Neural cell (in vitro differentiated cells): ENCODE measurements around the gene ARHGEF1. TPM values are rescaled to one million over a fixed set of nuclear protein-coding genes. Genes with fewer than 3 reads are reported as not detected.

Experiments
- H2AFZ ChIP-seq: fragments of 200-600, 300-800 bp; sonication (generic), shearing (Covaris generic); 2 replicates; pipeline ENCODE4 v1.6.0; 2014; ENCODE audit warnings: low read depth, mild to moderate bottlenecking, antibody characterized with exemption, low read length, moderate library complexity
- H3F3A ChIP-seq: fragments of 200-600 bp; shearing (Covaris generic); 2 replicates; pipeline ENCODE4 v1.6.1; 2016; ENCODE audit warnings: mild to moderate bottlenecking, moderate library complexity, mixed read lengths, antibody characterized with exemption, low read length; ENCODE audit not compliant: insufficient read depth, poor library complexity, severe bottlenecking
- H3K27ac ChIP-seq: fragments of 200-600, 300-800 bp; sonication (generic), shearing (Covaris generic); 2 replicates; pipeline ENCODE4 v1.5.1; 2014; ENCODE audit warnings: mild to moderate bottlenecking, low read length, moderate library complexity
- H3K27me3 ChIP-seq: fragments of 300-800, 200-600 bp; sonication (generic), shearing (Covaris generic); 2 replicates; pipeline ENCODE4 v1.6.0; 2014; ENCODE audit warnings: mild to moderate bottlenecking, low read depth, low read length, moderate library complexity; ENCODE audit not compliant: insufficient read depth
- H3K36me3 ChIP-seq: fragments of 300-800, 200-600 bp; sonication (generic), shearing (Covaris generic); 2 replicates; pipeline ENCODE4 v1.5.1; 2014; ENCODE audit warnings: mild to moderate bottlenecking, antibody characterized with exemption, low read length, moderate library complexity; ENCODE audit not compliant: insufficient read depth
- H3K4me2 ChIP-seq: fragments of 300-800, 200-600 bp; sonication (generic), shearing (Covaris generic); 2 replicates; pipeline ENCODE4 v1.6.0; 2014; ENCODE audit warnings: mild to moderate bottlenecking, low read length
- H3K4me3 ChIP-seq: fragments of 300-800, 200-600 bp; sonication (generic), shearing (Covaris generic); 2 replicates; pipeline ENCODE4 v1.5.1; 2014; ENCODE audit warnings: mild to moderate bottlenecking, low read length, moderate library complexity
- H3K79me2 ChIP-seq: fragments of 200-600 bp; shearing (Covaris generic); replicated peaks from 2 replicates; pipeline ENCODE4 v1.6.0; 2014; ENCODE audit warnings: mild to moderate bottlenecking, low read length, moderate library complexity; ENCODE audit not compliant: insufficient read depth
- H3K9ac ChIP-seq: fragments of 300-800, 200-600 bp; sonication (generic), shearing (Covaris generic); 2 replicates; pipeline ENCODE4 v1.6.1; 2016; ENCODE audit warnings: mild to moderate bottlenecking, low read length, mixed read lengths
- H3K9me2 ChIP-seq: fragments of 200-600 bp; shearing (Covaris generic); 2 replicates; pipeline ENCODE4 v1.6.1; 2016; ENCODE audit warnings: mild to moderate bottlenecking, low read length, mixed read lengths; ENCODE audit not compliant: insufficient read depth
- H3K9me3 ChIP-seq: fragments of 200-600, 300-800 bp; sonication (generic), shearing (Covaris generic); 2 replicates; pipeline ENCODE4 v1.6.1; 2016; ENCODE audit warnings: mild to moderate bottlenecking, mixed run types, low read length, moderate library complexity, mixed read lengths
- H4K20me1 ChIP-seq: fragments of 200-600 bp; shearing (Covaris generic); 2 replicates; pipeline ENCODE4 v1.6.1; 2016; ENCODE audit warnings: mild to moderate bottlenecking, mixed run types; ENCODE audit not compliant: insufficient read depth
- CTCF ChIP-seq: fragments of 450-650 bp; IDR thresholded peaks from 2 replicates; pipeline ENCODE4 v1.5.1; 2014; ENCODE audit warnings: antibody characterized with exemption, mild to moderate bottlenecking, moderate library complexity; ENCODE audit not compliant: poor library complexity, severe bottlenecking
- EP300 ChIP-seq: fragments of 450-650 bp; conservative IDR thresholded peaks from 2 replicates; pipeline ENCODE4 v1.6.1; 2014; ENCODE audit warnings: antibody characterized with exemption, mild to moderate bottlenecking, moderate library complexity; ENCODE audit not compliant: poor library complexity, severe bottlenecking
- EZH2 ChIP-seq: fragments of 200-600, 300-800 bp; shearing (Covaris generic), sonication (generic); IDR thresholded peaks from 2 replicates; pipeline ENCODE4 v1.6.1; 2014; ENCODE audit warnings: antibody characterized with exemption, low read length, borderline replicate concordance, mild to moderate bottlenecking; ENCODE audit not compliant: insufficient read depth, poor library complexity, severe bottlenecking
- MXI1 ChIP-seq: fragments of 450-650 bp; conservative IDR thresholded peaks from 2 replicates; pipeline ENCODE4 v1.6.1; 2014; ENCODE audit warnings: antibody characterized with exemption, mild to moderate bottlenecking; ENCODE audit not compliant: poor library complexity, severe bottlenecking
- POLR2AphosphoS5 ChIP-seq: IDR thresholded peaks from 2 replicates; pipeline ENCODE4 v1.6.1; 2012
- RAD21 ChIP-seq: fragments of 450-650 bp; conservative IDR thresholded peaks from 2 replicates; pipeline ENCODE4 v1.6.1; 2014; ENCODE audit warnings: antibody characterized with exemption, mild to moderate bottlenecking, moderate library complexity
- SMC3 ChIP-seq: fragments of 450-650 bp; conservative IDR thresholded peaks from 2 replicates; pipeline ENCODE4 v1.6.1; 2014; ENCODE audit warnings: antibody characterized with exemption, mild to moderate bottlenecking, moderate library complexity; ENCODE audit not compliant: poor library complexity
- TAF1 ChIP-seq: IDR thresholded peaks from 2 replicates; pipeline ENCODE4 v1.6.1; 2012; ENCODE audit warnings: low read depth
- polyA plus RNA-seq: library from polyadenylated mRNA; depleted of rRNA; stranded (reverse); fragments of >200 nt; gene quantifications from 2 replicates; pipeline ENCODE4 v1.2.3, GENCODE V29; 2014
- TF ChIP-seq, protein P1 (sequence below): IDR thresholded peaks from 2 replicates; pipeline ENCODE4 v1.6.1; 2012; ENCODE audit warnings: borderline replicate concordance

Gene ARHGEF1
- polyA plus RNA-seq, 1 donor from 2014 or later: 12.0 TPM

GRCh38 chr19:41903193-41903953, 20.4 kb downstream of the ARHGEF1 start:
- Histone ChIP-seq H3K4me3 (no peak overlapping the region), H3K9me3 (no peaks in the 10 kb centered on the region), H3K9me2 (no peaks in the 10 kb centered on the region), H3K36me3 (no peaks in the 10 kb centered on the region), H2AFZ (no peak overlapping the region), H4K20me1 (no peaks in the 10 kb centered on the region), H3K27ac (no peak overlapping the region), H3K79me2 (no peaks in the 10 kb centered on the region), H3K27me3 (no peaks in the 10 kb centered on the region), H3K4me2 (no peak overlapping the region), H3K9ac (no peak overlapping the region), H3F3A (no peaks in the 10 kb centered on the region)
- TF ChIP-seq EZH2 (no peak), CTCF (no peak), TAF1 (no peak), SMC3 (no peak), MXI1 (no peak), POLR2AphosphoS5 (no peak), RAD21 (no peak), EP300 (no peak)
- TF ChIP-seq, protein P1, sequence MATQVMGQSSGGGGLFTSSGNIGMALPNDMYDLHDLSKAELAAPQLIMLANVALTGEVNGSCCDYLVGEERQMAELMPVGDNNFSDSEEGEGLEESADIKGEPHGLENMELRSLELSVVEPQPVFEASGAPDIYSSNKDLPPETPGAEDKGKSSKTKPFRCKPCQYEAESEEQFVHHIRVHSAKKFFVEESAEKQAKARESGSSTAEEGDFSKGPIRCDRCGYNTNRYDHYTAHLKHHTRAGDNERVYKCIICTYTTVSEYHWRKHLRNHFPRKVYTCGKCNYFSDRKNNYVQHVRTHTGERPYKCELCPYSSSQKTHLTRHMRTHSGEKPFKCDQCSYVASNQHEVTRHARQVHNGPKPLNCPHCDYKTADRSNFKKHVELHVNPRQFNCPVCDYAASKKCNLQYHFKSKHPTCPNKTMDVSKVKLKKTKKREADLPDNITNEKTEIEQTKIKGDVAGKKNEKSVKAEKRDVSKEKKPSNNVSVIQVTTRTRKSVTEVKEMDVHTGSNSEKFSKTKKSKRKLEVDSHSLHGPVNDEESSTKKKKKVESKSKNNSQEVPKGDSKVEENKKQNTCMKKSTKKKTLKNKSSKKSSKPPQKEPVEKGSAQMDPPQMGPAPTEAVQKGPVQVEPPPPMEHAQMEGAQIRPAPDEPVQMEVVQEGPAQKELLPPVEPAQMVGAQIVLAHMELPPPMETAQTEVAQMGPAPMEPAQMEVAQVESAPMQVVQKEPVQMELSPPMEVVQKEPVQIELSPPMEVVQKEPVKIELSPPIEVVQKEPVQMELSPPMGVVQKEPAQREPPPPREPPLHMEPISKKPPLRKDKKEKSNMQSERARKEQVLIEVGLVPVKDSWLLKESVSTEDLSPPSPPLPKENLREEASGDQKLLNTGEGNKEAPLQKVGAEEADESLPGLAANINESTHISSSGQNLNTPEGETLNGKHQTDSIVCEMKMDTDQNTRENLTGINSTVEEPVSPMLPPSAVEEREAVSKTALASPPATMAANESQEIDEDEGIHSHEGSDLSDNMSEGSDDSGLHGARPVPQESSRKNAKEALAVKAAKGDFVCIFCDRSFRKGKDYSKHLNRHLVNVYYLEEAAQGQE: no peak

GRCh38 chr19:41904118-41904870, 21.3 kb downstream of the ARHGEF1 start:
- Histone ChIP-seq H3K36me3 (no peaks in the 10 kb centered on the region), H3K9me2 (no peaks in the 10 kb centered on the region), H3K27me3 (no peaks in the 10 kb centered on the region), H3K4me3 (no peak overlapping the region), H3K4me2 (no peak overlapping the region), H3K9ac (no peak overlapping the region), H3K27ac (no peak overlapping the region), H4K20me1 (no peaks in the 10 kb centered on the region), H3K9me3 (no peaks in the 10 kb centered on the region), H2AFZ (no peak overlapping the region), H3F3A (no peaks in the 10 kb centered on the region), H3K79me2 (no peaks in the 10 kb centered on the region)
- TF ChIP-seq RAD21 (no peak), CTCF (no peak), MXI1 (no peak), POLR2AphosphoS5 (no peak), SMC3 (no peak), TAF1 (no peak), EZH2 (no peak), EP300 (no peak)
- TF ChIP-seq, protein P1: no peak
